OCI-LY1 (cell line): ENCODE measurements around the gene ZAP70.

Experiments
- H2AFZ ChIP-seq: fragments of 200-600 bp; sonication (generic), shearing (Covaris generic); 2 replicates; pipeline ENCODE4 v1.6.0; 2014; ENCODE audit warnings: antibody characterized with exemption, mild to moderate bottlenecking, low read length
- H3F3A ChIP-seq: fragments of 200-600 bp; sonication (generic), shearing (Covaris generic); 2 replicates; pipeline ENCODE4 v1.6.0; 2014; ENCODE audit warnings: mild to moderate bottlenecking, antibody characterized with exemption, low read length, moderate library complexity; ENCODE audit not compliant: insufficient read depth
- H3K27ac ChIP-seq: fragments of 200-600 bp; sonication (generic); 2 replicates; pipeline ENCODE4 v1.5.1; 2014; ENCODE audit warnings: low read length, mixed run types, mild to moderate bottlenecking, low read depth; ENCODE audit not compliant: poor library complexity, severe bottlenecking
- H3K27me3 ChIP-seq: fragments of 200-600 bp; sonication (generic); 2 replicates; pipeline ENCODE4 v1.6.0; 2014; ENCODE audit warnings: antibody characterized with exemption, mild to moderate bottlenecking, low read length, moderate library complexity; ENCODE audit not compliant: insufficient read depth
- H3K36me3 ChIP-seq: fragments of 200-600 bp; sonication (generic); 2 replicates; pipeline ENCODE4 v1.6.1; 2014; ENCODE audit warnings: mild to moderate bottlenecking, antibody characterized with exemption, low read length, moderate library complexity, mixed read lengths; ENCODE audit not compliant: insufficient read depth
- H3K4me1 ChIP-seq: fragments of 200-600 bp; sonication (generic); 2 replicates; pipeline ENCODE4 v1.5.1; 2014; ENCODE audit warnings: mild to moderate bottlenecking, low read length, moderate library complexity; ENCODE audit not compliant: insufficient read depth, severe bottlenecking
- H3K4me2 ChIP-seq: fragments of 200-600 bp; sonication (generic), shearing (Covaris generic); 2 replicates; pipeline ENCODE4 v1.6.1; 2014; ENCODE audit warnings: low read length
- H3K4me3 ChIP-seq: fragments of 200-600 bp; sonication (generic); 2 replicates; pipeline ENCODE4 v1.5.1; 2014; ENCODE audit warnings: low read length, low read depth, mild to moderate bottlenecking, mixed read lengths; ENCODE audit not compliant: poor library complexity, severe bottlenecking
- H3K79me2 ChIP-seq: fragments of 200-600 bp; shearing (Covaris generic); 2 replicates; pipeline ENCODE4 v1.6.1; 2016; ENCODE audit warnings: mixed run types, low read length, mixed read lengths; ENCODE audit not compliant: insufficient read depth
- H3K9ac ChIP-seq: fragments of 200-600 bp; sonication (generic), shearing (Covaris generic); 2 replicates; pipeline ENCODE4 v1.6.1; 2014; ENCODE audit warnings: mild to moderate bottlenecking, low read length, mixed read lengths
- H3K9me2 ChIP-seq: fragments of 200-600 bp; sonication (generic), shearing (Covaris generic); 2 replicates; pipeline ENCODE4 v1.6.1; 2014; ENCODE audit warnings: low read depth, mild to moderate bottlenecking, low read length, mixed read lengths
- H3K9me3 ChIP-seq: fragments of 200-600 bp; shearing (Covaris generic); 2 replicates; pipeline ENCODE4 v1.6.1; 2014; ENCODE audit warnings: low read length, mixed read lengths
- H4K20me1 ChIP-seq: fragments of 200-600 bp; sonication (generic), shearing (Covaris generic); 2 replicates; pipeline ENCODE4 v1.6.0; 2016; ENCODE audit warnings: mild to moderate bottlenecking, low read length; ENCODE audit not compliant: insufficient read depth
- CTCF ChIP-seq: fragments of 200-600 bp; sonication (generic), shearing (Covaris generic); IDR thresholded peaks from 2 replicates; pipeline ENCODE4 v1.5.1; 2017; ENCODE audit warnings: mild to moderate bottlenecking, antibody characterized with exemption, low read length, moderate library complexity, mixed read lengths
- EZH2 ChIP-seq: fragments of 200-600 bp; sonication (generic), shearing (Covaris generic); IDR thresholded peaks from 2 replicates; pipeline ENCODE4 v1.8.0; 2017; ENCODE audit warnings: borderline replicate concordance, mixed run types, mild to moderate bottlenecking, antibody characterized with exemption, low read length, moderate library complexity, mixed read lengths

ZAP70 gene

GRCh38 chr2:97784953-97785352 is 71.6 kb downstream of the ZAP70 start:
- no peaks in the 10 kb centered on the region for H3K79me2 ChIP-seq
- no peaks in the 10 kb centered on the region for H3K27me3 ChIP-seq
- H3K9me2 ChIP-seq, result no peaks in the 10 kb centered on the region
- TF ChIP-seq CTCF (no peak), EZH2 (no peak)
- H4K20me1 ChIP-seq, result no peaks in the 10 kb centered on the region
- H2AFZ ChIP-seq, result no peak overlapping the region
- H3K4me1 ChIP-seq, result no peaks in the 10 kb centered on the region
- H3K9me3 ChIP-seq, result no peaks in the 10 kb centered on the region
- no peak overlapping the region for H3K4me3 ChIP-seq
- no peak overlapping the region for H3K9ac ChIP-seq
- no peaks in the 10 kb centered on the region for H3F3A ChIP-seq
- H3K4me2 ChIP-seq, result no peak overlapping the region
- no peak overlapping the region for H3K27ac ChIP-seq
- peaks cover 3% of the 10 kb centered on the region; the same call in 1 of the 2 replicates for H3K36me3 ChIP-seq

GRCh38 chr2:97785818-97786217 is 72.4 kb downstream of the ZAP70 start:
- H3K9me2 ChIP-seq, result no peaks in the 10 kb centered on the region
- no peak overlapping the region for H3K4me3 ChIP-seq
- H3K27ac ChIP-seq, result no peak overlapping the region

GRCh38 chr2:97788986-97789644 is 75.7 kb downstream of the ZAP70 start:
- Histone ChIP-seq H2AFZ (no peak overlapping the region), H3K27ac (no peak overlapping the region), H3K9ac (no peak overlapping the region), H3K9me2 (no peaks in the 10 kb centered on the region), H3K27me3 (no peaks in the 10 kb centered on the region), H3K79me2 (no peaks in the 10 kb centered on the region), H3K4me3 (no peak overlapping the region), H3K4me2 (no peak overlapping the region), H4K20me1 (no peaks in the 10 kb centered on the region), H3K36me3 (peaks cover 6% of the 10 kb centered on the region; the same call in 1 of the 2 replicates), H3K9me3 (no peaks in the 10 kb centered on the region), H3K4me1 (no peaks in the 10 kb centered on the region), H3F3A (no peaks in the 10 kb centered on the region)
- TF ChIP-seq CTCF, result no peak
- TF ChIP-seq EZH2, result no peak

More at GRCh38 chr2:97785818-97786217, 72.4 kb downstream of the ZAP70 start:
- Histone ChIP-seq H3K79me2 (no peaks in the 10 kb centered on the region), H2AFZ (no peak overlapping the region), H4K20me1 (no peaks in the 10 kb centered on the region), H3K36me3 (peaks cover 3% of the 10 kb centered on the region; the same call in 1 of the 2 replicates), H3K4me2 (no peak overlapping the region), H3F3A (no peaks in the 10 kb centered on the region), H3K9ac (no peak overlapping the region), H3K4me1 (no peaks in the 10 kb centered on the region), H3K9me3 (no peaks in the 10 kb centered on the region), H3K27me3 (no peaks in the 10 kb centered on the region)
- TF ChIP-seq CTCF, result no peak
- TF ChIP-seq EZH2, result no peak
